Kidney epithelial cell (primary cell): ENCODE results near the gene DNMT1. TPM values are rescaled to one million over a fixed set of nuclear protein-coding genes. Genes with fewer than 3 reads are reported as not detected.

Experiments used
- DNase-seq: peaks from one replicate; pipeline ENCODE4 v3.0.0-alpha.2; 2010; ENCODE audit warnings: low read depth
- H3K27me3 ChIP-seq: 2 replicates; pipeline ENCODE4 v1.6.0; 2011; ENCODE audit warnings: low read length; ENCODE audit not compliant: control insufficient read depth, insufficient read depth
- H3K36me3 ChIP-seq: 2 replicates; pipeline ENCODE4 v1.5.1; 2011; ENCODE audit warnings: low read length; ENCODE audit not compliant: control insufficient read depth, insufficient read depth
- H3K4me3 ChIP-seq: 2 replicates; pipeline ENCODE4 v1.5.1; 2011; ENCODE audit warnings: low read depth, mild to moderate bottlenecking, control low read depth, low read length
- total RNA-seq: library from RNA; depleted of rRNA; stranded (reverse); fragments of >200 nt; gene quantifications from 2 replicates; pipeline ENCODE4 v1.2.3, GENCODE V29; 2015
- TF ChIP-seq, protein P1 (sequence below): IDR thresholded peaks from 2 replicates; pipeline ENCODE4 v1.5.1; 2011; ENCODE audit warnings: mild to moderate bottlenecking, moderate library complexity, low read length, control low read depth, inconsistent platforms; ENCODE audit not compliant: insufficient read depth, poor library complexity, severe bottlenecking

DNMT1 gene
- total RNA-seq, 1 donor from 2014 or later, result 66.9 TPM

DNA sequence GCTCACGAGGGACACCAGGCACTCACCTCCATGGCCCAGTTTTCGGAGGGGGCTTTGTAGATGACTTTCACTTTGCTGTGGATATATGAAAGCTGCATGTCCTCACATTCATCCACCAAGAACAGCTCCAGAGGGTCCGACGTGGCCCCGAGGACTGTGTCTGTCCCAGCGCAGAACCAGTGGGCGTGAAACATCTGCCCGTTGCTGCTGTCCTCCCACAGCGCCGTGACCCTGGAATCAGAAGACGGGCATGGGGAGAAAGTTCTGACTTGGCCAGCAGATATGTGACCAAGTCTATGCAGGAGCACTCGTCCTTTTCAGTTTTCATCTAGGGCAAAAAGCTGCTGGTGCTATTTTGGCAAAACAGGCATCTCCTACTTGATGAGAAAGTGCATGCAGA lies 45.3 kb downstream of the DNMT1 start:
- no peaks in the 10 kb centered on the region for H3K27me3 ChIP-seq
- TF ChIP-seq, protein P1, sequence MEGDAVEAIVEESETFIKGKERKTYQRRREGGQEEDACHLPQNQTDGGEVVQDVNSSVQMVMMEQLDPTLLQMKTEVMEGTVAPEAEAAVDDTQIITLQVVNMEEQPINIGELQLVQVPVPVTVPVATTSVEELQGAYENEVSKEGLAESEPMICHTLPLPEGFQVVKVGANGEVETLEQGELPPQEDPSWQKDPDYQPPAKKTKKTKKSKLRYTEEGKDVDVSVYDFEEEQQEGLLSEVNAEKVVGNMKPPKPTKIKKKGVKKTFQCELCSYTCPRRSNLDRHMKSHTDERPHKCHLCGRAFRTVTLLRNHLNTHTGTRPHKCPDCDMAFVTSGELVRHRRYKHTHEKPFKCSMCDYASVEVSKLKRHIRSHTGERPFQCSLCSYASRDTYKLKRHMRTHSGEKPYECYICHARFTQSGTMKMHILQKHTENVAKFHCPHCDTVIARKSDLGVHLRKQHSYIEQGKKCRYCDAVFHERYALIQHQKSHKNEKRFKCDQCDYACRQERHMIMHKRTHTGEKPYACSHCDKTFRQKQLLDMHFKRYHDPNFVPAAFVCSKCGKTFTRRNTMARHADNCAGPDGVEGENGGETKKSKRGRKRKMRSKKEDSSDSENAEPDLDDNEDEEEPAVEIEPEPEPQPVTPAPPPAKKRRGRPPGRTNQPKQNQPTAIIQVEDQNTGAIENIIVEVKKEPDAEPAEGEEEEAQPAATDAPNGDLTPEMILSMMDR, result no peak
- no peak overlapping the region for H3K4me3 ChIP-seq
- peaks cover 10% of the 10 kb centered on the region for H3K36me3 ChIP-seq
- DNase-seq, result no peak

DNA sequence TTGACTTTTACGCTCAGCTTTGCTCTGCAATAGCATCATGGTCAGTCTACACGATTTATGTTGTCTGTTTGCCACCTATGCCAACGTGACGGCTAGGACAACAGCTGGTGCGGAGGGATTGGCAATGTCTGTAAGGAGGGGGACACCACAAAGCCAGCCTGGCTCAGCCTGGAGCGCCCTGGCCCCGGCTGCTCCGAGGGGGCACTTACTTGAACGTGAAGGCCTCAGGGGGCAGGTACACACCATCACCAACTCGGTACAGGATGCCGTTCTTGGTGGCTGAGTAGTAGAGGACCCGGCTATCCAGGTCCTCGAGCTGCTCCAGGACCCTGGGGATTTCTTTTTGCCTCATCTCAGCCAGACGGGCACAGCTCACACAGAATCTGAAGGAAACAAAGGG lies 48.6 kb downstream of the DNMT1 start:
- Histone ChIP-seq H3K4me3 (no peak overlapping the region), H3K27me3 (no peaks in the 10 kb centered on the region), H3K36me3 (peaks cover 8% of the 10 kb centered on the region)
- TF ChIP-seq, protein P1, result no peak
- no peak for DNase-seq

DNA sequence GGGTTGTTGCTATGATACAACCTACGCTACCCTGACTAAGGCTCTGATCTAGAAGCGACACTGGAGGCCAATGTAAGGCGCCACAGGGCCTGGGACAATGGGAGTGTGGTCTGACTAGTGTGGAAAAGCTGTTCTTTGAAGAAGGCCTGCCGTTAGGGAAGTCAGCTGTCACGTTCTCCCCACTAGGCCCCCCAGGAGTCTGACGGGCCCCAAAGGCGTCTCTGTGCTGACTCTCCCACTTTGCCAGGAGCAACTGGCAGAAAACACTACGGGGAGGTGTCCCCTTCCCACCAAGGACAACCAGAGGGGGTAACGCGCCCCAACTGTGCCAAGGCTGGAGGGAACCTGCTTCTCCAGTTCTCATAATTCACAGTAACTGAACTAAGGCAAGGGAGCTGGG lies 49.7 kb downstream of the DNMT1 start:
- peaks cover 7% of the 10 kb centered on the region for H3K36me3 ChIP-seq
- no peaks in the 10 kb centered on the region for H3K27me3 ChIP-seq
- TF ChIP-seq, protein P1, result no peak
- no peak overlapping the region for H3K4me3 ChIP-seq
- no peak for DNase-seq

DNA sequence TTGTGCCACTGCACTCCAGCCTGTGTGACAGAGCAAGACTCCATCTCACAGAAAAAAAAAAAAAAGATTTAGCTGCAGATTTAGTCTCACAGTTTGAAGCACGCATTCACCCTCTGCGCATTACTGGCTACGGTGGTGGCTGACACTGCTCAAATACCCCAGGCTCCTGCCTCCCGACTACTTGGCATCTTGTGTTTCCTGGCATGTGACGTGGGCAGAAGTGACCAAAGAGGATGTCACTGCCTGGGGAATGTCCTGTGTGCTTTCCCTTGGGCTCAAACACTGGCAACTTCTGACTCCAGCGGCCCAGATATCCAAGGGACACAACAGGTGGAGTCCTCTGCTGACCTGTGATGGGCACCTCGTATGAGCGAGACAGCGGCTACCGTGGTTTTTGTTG lies 50.4 kb downstream of the DNMT1 start:
- no peak overlapping the region for H3K4me3 ChIP-seq
- TF ChIP-seq, protein P1, result no peak
- no peaks in the 10 kb centered on the region for H3K27me3 ChIP-seq
- peaks cover 7% of the 10 kb centered on the region for H3K36me3 ChIP-seq
- DNase-seq, result no peak

DNA sequence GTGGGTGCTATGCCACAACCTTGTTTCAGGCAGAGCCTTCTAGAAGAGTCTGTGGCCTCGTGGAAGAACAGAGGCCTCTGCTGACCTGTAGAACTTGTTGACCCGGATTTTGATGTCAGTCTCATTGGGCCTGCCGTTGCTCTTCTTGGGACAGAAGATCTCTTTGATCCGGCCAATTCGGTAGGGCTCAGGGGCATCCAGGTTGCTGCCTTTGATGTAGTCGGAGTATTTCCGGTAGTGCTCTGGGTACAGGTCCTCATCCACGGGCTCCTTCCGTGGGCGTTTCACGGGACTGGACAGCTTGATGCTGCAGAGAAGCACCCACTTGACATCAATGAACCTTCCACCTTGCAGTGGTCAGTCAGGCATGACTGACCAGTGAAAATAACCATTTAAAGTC lies 51.1 kb downstream of the DNMT1 start:
- TF ChIP-seq, protein P1, result no peak
- Histone ChIP-seq H3K27me3 (no peaks in the 10 kb centered on the region), H3K36me3 (peaks cover 5% of the 10 kb centered on the region), H3K4me3 (no peak overlapping the region)
- DNase-seq, result no peak

DNA sequence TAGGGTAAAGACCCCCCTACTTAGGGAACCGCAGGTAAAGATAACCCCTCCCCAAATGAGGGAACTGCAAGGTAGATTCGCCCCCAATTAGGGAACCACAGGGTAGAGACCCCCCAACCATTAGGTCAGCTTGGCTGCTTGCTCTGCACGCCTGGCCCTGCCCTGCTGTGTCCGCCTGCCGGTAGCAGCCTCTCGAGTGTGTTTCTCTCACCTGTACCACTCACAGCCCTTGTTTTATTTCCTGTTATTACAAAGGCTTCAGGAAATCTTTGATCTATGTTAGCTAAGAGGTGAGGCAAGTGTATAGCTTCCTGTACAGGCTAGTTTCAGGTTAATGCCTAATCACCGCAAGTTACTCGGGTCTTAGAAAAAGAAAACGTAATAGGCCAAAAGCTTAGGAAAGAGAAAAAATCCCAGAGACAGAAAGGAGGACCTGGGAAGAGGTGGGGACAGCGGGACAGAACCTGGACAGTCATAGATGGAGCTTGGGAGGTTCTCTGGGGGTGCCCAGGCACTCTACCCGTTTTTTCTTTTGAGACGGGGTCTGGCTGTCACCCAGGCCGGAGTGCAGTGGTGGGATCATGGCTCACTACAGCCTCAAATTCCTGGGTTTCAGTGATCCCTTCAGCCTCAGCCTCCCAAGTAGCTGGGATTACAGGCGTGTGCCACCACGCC lies 51.9 kb downstream of the DNMT1 start:
- no peak for DNase-seq
- H3K27me3 ChIP-seq, result no peaks in the 10 kb centered on the region
- H3K4me3 ChIP-seq, result no peak overlapping the region
- peaks cover 4% of the 10 kb centered on the region for H3K36me3 ChIP-seq
- TF ChIP-seq, protein P1, result no peak
